ENCODE measurements around the gene DPP7.

DPP7 gene

GRCh38 chr9:137147091-137147792 lies 32.7 kb upstream of the DPP7 start (continued):
- TF ChIP-seq PATZ1 (tag by site-specific recombination; IDR thresholded peaks at IDR 0.05) (no peak), FEZF1 (tag by site-specific recombination; IDR thresholded peaks at IDR 0.05) (no peak), ZNF510 (tag by site-specific recombination; IDR thresholded peaks at IDR 0.05; ENCODE audit: insufficient replicate concordance) (no peak), TSHZ1 (tag by site-specific recombination; IDR thresholded peaks at IDR 0.05; ENCODE audit: borderline replicate concordance) (no peak), ZNF302 (tag by site-specific recombination; IDR thresholded peaks at IDR 0.05; ENCODE audit: low read depth) (no peak), ZNF274 (IDR thresholded peaks at IDR 0.05; ENCODE audit: low read length) (no peak), ZNF274 (tag by site-specific recombination; IDR thresholded peaks at IDR 0.05; ENCODE audit: borderline replicate concordance) (no peak), ZNF660 (tag by site-specific recombination; IDR thresholded peaks at IDR 0.05) (no peak), PRDM2 (tag by site-specific recombination; IDR thresholded peaks at IDR 0.05; ENCODE audit: borderline replicate concordance) (0 out of 2 replicates have a peak, but pooled peaks have one; percentile 39), BCL11A (tag by site-specific recombination; IDR thresholded peaks at IDR 0.05; ENCODE audit: low read depth) (no peak), ZNF560 (tag by site-specific recombination; IDR thresholded peaks at IDR 0.05; ENCODE audit: borderline replicate concordance) (no peak), ZNF544 (tag by site-specific recombination; IDR thresholded peaks at IDR 0.05) (no peak), MYNN (tag by site-specific recombination; IDR thresholded peaks at IDR 0.05; ENCODE audit: borderline replicate concordance) (no peak), HOXA7 (CRISPR knock-in tag; IDR thresholded peaks at IDR 0.05; ENCODE audit: borderline replicate concordance) (no peak), KLF1 (tag by site-specific recombination; IDR thresholded peaks at IDR 0.05) (0 out of 2 replicates have a peak, but pooled peaks have one; percentile 7), ZNF311 (tag by site-specific recombination; IDR thresholded peaks at IDR 0.05; ENCODE audit: borderline replicate concordance) (no peak), ZNF280C (tag by site-specific recombination; IDR thresholded peaks at IDR 0.05) (no peak), ZXDB (tag by site-specific recombination; IDR thresholded peaks at IDR 0.05) (no peak), ZNF221 (tag by site-specific recombination; IDR thresholded peaks at IDR 0.05; ENCODE audit: borderline replicate concordance) (no peak)
- TF ChIP-seq, protein P1, sequence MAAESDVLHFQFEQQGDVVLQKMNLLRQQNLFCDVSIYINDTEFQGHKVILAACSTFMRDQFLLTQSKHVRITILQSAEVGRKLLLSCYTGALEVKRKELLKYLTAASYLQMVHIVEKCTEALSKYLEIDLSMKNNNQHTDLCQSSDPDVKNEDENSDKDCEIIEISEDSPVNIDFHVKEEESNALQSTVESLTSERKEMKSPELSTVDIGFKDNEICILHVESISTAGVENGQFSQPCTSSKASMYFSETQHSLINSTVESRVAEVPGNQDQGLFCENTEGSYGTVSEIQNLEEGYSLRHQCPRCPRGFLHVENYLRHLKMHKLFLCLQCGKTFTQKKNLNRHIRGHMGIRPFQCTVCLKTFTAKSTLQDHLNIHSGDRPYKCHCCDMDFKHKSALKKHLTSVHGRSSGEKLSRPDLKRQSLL (tag by site-specific recombination; IDR thresholded peaks at IDR 0.05), result peak; percentile 37; the same call in 1 of the 2 replicates
- TF ChIP-seq, protein P2, sequence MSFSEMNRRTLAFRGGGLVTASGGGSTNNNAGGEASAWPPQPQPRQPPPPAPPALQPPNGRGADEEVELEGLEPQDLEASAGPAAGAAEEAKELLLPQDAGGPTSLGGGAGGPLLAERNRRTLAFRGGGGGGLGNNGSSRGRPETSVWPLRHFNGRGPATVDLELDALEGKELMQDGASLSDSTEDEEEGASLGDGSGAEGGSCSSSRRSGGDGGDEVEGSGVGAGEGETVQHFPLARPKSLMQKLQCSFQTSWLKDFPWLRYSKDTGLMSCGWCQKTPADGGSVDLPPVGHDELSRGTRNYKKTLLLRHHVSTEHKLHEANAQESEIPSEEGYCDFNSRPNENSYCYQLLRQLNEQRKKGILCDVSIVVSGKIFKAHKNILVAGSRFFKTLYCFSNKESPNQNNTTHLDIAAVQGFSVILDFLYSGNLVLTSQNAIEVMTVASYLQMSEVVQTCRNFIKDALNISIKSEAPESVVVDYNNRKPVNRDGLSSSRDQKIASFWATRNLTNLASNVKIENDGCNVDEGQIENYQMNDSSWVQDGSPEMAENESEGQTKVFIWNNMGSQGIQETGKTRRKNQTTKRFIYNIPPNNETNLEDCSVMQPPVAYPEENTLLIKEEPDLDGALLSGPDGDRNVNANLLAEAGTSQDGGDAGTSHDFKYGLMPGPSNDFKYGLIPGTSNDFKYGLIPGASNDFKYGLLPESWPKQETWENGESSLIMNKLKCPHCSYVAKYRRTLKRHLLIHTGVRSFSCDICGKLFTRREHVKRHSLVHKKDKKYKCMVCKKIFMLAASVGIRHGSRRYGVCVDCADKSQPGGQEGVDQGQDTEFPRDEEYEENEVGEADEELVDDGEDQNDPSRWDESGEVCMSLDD (tag by site-specific recombination; IDR thresholded peaks at IDR 0.05), result no peak
